HT1080 (cell line): ENCODE data around the gene NR2E3. TPM values are rescaled to one million over a fixed set of nuclear protein-coding genes. Genes with fewer than 3 reads are reported as not detected.

Source experiments
- DNase-seq: peaks from one replicate; pipeline ENCODE4 v3.0.0-alpha.2; 2015; ENCODE audit warnings: low read depth
- total RNA-seq: library from RNA; depleted of rRNA; stranded (reverse); fragments of >200 nt; shearing (Covaris generic); gene quantifications from 2 replicates; pipeline ENCODE4 v1.2.3, GENCODE V29; 2014

Gene NR2E3
- total RNA-seq, 1 experiment from 2014 or later, result not detected

DNA sequence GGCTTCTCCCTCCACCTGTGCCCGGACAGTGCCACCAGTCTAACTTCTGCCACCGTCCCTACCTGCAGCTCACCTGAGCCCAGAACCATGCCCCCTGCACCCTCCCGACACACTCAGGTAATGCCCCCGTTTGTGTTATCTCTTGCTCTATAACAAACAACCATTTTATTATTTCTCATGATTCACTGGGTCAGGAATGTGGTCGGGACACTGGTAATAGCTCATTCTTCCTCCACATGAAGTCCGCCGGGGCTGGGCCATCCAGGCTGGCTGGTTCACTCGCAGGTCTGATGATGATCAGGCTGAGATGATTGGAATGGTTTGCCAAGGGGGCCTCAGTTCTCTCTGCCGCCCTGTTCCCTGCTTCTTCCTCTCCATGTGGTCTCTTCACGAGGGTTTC lies 20.3 kb upstream of the NR2E3 start:
- peak; percentile 56 for DNase-seq

DNA sequence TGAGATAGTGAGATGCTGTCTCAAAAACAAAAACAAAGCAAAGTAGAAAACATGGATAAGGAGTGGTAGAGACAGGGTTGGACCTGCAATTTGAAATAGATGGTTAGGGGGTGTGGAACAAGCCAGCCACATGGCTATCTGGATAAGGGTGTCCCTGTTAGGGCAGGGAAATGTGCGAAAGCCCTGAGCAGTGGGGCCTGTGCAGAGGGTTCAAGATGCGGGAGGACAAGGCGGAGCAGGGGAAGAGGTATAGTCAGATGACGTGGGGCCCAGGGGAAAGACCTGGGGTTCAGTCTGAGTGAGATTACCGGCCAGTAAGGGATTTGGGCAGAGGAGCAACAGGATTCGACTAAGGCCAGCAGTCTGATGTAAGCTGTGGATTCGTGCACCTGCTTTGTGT lies 18.4 kb upstream of the NR2E3 start:
- DNase-seq, result no peak

DNA sequence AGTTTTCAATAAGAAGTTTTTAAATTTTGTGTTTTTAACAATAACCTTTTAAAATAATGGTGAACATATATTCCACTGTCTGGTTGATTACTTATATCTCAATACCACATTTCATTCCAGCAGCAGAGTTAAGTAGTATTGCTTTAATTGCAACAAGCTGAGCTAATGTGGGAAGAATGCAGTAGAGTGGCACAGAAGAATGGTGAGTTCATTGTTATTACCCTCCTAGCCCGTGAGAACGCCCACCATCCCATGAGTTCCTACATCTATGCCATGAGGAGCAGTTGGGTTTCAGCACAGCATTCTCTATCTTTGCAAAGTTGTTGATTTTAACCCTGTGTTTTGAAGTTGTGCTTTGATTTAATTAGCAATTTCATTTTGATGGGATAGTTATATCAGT lies 17.8 kb upstream of the NR2E3 start:
- DNase-seq, result peak; percentile 82

DNA sequence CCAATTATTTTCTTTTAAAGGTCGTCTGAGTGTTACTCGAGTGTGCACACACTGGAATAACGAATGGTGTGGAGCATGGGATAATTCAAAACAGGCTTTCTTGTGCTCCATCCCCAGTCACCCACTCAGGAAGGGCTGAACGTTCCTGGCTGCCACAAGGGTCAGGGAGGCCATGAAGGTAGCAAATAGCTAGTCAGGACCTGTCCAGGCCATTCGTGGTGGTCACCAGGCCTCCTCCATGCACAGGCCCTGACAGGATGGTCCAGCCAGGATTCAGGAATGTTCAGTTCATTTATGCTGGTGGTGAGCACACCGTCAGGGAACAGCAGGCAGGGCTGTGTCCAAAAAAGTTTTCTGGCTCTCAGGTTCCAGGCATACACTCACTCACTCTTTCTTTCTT lies 11.7 kb upstream of the NR2E3 start:
- DNase-seq, result no peak

DNA sequence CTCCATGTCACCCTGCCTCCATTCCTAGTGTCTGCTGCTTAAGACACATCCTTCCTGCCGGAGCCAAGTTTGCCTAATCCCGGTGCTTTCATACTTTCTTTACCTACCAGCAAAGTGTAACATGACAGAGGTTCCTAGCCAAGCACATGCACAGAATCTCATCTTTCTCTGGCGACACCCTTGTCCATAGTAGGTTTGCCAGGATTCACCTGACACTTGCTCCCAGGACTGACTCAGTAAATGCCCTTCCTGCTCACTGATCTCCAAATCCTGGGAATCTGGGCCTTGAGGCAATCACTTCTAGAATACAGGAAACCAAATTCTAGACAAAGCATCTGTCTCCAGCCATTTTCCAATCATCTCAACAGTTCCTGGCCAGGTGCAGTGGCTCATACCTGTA lies 10.2 kb upstream of the NR2E3 start:
- no peak for DNase-seq

DNA sequence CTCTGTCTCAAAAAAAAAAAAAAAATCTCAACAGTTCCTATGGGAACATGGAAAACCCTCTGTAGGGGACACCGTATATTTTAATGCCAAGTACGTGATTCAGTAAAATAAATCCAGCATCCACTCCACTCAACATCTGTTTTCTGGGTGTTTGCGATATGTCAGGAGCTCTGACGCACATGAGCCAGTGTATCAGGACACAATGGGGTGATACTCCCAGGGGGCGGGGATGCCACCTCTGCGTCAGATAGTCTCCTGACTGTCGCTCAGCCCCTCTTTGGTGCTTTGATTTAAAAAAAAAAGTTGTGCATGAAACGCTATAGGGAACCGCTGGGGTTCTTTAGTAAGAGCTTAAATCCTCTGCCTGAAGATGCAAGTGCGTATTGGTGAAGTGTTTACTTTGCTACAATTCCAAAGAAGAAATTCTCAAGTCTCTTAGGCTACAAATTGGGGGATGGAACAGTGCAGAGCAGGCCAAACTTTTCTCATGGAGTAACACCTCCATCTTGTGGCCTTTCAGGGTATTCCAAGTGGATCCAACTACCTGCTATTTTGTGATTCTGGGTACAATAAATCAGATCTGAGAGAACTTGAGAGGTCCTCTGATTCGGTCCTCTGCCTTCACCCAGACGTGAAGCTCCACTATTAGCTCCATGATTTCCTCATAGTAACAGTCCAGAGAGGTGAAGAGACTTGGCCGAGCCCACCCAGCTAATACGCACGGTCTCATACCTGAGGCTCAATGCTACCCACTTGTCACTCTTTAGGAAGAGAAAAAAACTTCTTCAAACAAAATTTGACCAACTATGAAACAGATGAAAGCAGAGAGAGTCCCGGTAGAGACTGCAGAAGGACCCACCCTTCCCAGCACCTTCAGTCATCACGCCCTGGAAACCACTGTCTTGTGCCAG lies 9.3 kb upstream of the NR2E3 start:
- peak; percentile 75 for DNase-seq

DNA sequence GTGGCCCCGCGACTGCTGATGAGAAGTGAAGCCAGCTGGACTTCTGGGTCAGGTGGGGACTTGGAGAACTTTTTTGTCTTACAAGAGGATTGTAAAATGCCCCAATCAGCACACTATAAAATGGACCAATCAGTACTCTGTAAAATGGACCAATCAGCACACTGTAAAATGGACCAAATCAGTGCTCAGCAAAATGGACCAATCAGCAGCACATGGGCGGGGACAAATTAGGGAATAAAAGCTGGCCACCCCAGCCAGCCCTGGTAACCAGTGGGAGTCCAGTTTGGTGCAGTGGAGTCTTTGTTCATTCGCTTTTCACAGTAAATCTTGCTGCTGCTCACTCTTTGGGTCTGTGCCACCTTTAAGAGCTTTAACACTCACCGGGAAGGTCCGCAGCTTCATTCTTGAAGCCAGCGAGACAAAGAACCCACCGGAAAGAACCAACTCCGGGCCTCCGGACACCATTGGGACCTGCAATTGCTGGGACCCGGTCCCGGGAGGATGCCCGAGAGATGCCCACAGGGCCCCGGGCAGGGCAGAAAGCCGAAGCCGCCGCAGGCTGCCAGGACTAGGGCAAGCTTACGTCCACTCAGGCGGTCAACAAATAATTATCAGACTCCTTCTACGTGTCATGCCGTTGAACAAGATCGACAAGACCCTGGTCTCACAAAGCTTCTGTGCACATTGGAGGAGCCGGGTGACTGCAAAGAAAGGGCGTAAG lies 8.3 kb upstream of the NR2E3 start:
- DNase-seq, result no peak

DNA sequence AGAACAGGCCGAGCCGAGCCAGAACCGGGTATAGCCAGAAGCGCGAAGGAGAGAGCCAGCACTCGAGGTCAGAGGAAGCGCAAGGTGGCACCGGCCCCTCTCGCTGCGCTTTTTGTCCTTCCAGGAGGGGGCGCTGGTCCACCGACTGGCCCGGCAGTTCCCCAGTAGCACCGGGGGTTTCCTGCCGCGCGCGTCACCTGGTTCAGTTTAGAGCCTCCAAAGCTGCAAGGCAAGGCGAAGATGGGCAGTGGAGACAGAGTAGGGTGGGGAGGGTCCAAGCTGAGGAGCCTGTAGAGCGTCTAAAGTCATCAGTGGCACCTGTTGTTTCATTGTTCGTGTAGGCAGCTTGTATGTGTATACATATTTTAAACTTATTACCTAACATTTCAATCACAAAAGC lies 7.6 kb upstream of the NR2E3 start:
- no peak for DNase-seq

DNA sequence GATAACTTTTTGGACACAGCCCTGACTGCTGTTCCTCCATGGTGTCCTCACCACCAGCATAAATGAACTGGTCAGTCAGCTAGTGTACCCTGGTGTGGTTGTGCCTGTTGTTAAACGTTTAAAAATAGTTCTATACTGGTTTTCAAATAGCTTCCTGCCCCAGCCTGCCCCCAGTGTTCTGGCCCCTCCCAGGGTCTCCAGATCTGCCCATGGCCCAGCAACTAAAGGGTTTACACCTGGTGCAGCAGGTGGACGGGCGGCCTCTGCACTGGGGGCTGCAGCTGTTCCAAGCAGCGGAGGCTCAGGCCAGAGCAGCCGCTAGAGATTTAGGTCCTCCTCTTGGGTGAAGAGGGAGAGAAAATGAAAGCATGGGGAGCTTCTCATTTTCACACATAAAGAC lies 6.1 kb upstream of the NR2E3 start:
- DNase-seq, result no peak

DNA sequence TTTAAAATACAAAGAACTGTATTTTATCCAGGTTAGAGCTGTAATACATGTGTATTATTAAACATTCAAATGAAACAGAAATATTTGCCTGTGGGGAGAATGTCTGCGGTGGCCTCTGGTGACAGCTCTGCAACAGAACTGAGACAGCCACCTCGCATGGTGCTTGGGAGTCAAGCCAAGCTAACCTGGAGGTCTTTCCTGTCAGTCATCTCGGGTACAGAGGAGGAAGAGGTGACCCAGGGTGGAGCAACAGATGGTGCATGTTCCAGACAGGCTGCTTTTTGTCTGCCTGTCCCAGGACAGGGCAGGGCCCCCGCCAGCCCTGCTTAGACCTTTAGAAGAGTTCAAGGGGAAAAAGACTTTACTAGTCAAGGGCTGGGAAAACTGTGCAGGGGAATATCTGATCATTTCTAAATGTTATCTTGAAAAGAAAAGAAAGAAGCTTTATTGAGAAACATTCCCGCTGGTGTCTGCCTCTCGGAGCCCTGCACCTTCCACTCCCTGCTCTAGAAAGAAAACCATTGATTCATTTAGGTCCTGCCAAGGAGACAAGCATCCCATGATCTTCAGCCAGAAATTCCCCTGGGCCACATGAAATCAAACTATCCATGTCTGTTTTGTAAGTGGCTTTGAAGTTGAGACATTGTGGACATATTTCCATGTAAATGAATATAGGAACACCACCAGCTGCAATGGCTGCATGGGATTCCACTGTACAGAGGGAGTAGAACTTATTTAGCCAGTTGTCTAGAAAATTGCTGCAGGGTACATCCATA lies 5.5 kb upstream of the NR2E3 start:
- DNase-seq, result no peak

DNA sequence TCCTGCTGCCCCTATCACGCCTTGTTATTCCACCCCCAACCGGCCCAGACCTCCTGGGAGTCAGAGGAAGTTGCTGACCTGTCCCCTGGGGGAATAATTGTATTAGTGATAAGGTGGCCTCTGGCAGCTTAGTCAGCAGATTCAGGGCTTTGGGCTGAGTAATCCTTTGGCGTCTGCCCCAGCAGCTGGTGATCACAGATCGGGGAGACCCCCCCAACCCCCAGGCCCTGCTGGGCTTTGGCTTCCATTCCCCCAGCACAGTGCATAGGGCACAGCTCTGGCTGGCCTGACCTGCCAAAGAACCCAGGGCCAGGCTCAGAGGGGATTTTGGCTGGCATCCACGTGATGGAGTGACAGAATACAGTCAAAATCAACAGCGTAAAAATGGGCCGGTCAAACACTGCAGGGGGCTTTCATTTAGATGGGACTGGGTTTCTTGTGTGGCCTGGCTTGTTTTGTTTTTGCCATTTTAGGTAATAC lies 3.9 kb upstream of the NR2E3 start:
- peak; percentile 44 for DNase-seq

DNA sequence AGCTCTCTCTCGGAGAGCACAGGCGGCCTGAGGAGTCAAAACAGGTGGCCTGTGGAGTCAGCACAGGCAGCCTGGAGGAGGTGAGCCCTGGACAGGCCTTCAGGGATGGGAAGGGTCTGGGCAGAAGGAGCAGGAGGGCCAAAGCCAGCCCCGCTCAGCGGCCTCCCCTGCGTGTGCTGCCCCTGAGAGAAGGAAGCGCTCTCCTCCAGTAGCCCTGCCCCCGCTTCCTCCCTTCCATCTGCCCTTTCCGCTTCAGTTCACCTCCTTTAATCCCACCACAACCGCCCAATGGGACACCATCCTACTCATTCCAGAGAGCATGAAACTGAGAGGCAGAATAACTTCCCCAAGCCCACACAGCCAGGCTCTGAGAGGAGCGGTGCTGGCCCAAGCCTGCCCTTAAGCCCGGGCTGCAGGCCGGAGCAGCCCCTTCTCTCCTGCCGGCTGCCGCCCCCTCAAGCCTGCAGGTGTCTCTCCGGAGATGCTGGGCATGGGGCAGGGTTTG lies 3.2 kb upstream of the NR2E3 start:
- no peak for DNase-seq

DNA sequence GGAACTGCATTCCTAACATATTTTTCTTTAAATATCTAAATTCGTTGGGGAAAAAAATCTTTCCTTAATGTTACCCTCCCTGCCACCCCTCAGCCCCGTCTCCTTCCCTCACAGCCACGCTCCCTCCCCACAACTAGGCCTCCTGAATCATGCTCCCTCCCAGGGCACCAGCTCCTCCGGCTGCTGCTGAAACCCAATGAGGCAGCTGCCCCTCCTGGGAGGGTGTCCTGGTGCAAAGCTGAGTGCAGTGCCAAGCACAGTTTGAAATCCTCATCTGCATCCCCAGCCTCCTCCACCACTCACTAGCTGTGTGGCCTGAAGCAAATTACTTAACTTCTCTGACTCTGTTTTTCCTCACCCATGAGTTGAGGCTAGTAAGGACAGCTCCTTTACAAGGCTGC lies 2.7 kb upstream of the NR2E3 start:
- DNase-seq, result no peak

DNA sequence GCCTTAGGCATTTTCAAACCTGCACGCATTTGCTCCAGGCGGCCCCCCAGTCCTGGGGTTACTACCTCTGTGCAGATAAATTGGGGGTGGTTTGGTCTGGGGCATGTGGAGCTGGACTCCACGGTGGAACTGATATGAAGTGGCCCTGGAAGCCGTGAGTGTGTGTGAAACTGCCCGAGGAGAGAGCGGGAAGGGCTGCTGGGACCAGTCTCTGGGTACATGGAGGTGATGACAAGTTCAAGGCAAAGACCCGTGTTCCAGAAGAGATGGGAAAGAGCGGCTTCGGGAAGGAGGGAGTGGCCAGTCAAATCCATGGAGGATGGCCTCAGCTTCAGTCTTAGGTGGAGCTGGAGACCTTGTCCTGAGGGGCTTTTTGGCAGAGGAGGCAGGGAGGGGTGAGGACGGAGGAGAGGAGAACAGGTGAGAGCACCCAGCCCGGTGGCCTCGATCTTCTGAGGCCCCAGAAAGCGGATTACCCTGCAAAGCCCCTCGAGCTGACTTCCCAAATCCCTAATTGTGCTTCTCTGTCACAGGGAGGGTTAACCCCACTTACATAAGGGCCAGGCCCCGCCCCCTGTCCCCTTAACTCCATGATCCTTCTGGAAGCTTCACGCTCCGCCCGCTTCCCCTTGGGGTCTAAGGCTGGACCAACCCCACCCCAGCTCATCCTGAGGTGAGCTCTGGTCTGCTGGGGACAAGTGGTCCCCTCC lies 1.9 kb upstream of the NR2E3 start:
- no peak for DNase-seq

DNA sequence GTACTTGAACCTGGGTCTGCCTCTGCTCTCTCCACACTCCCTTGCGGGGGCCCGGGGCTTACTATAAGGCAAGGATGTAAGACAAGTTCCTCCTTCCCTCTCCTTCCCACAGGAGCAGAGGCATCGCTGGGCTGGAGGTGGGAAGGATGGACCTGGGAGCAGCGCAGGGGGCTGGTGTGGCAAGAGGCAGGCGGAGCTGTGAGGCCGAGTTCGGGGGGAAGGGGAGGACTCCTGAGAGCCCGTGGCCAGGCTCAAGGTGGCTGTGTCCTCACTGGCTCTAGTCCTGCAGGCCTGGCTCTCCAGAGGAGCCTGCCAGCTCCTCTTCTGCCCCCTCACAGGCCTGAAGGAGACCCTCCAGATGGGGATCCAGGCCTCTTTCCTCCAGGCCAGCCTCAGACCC lies 1.0 kb upstream of the NR2E3 start:
- DNase-seq, result no peak

DNA sequence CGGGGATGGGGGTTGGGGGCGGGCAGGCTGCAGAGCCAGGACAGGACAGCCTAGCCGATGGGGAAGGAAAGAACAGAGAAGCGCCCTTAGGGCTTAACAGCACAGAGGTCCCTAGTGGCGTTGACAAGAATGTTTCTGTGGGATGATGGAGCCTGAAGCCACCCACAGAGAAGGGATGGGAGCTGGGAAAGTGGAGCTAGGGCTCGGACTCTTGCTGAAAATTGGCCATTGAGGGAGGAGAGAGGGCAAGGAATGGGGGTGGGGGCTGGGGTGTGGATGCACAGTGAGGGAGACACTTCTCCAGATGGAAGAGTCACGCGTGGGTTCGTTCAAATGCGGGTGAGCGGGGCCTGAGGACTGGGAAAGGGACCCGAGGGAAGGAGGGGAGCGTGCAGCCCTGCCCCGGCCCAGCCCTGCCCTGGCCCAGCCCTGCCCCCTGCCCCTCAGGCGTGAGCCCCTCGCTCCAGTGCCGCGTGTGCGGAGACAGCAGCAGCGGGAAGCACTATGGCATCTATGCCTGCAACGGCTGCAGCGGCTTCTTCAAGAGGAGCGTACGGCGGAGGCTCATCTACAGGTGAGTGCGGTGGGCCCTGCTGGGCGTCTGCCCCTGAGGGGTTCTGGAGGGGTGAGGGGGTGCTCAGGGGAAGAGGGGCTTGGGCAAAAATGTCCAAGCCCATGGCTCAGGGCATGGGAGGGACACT lies 832 bp downstream of the NR2E3 start:
- DNase-seq, result no peak

DNA sequence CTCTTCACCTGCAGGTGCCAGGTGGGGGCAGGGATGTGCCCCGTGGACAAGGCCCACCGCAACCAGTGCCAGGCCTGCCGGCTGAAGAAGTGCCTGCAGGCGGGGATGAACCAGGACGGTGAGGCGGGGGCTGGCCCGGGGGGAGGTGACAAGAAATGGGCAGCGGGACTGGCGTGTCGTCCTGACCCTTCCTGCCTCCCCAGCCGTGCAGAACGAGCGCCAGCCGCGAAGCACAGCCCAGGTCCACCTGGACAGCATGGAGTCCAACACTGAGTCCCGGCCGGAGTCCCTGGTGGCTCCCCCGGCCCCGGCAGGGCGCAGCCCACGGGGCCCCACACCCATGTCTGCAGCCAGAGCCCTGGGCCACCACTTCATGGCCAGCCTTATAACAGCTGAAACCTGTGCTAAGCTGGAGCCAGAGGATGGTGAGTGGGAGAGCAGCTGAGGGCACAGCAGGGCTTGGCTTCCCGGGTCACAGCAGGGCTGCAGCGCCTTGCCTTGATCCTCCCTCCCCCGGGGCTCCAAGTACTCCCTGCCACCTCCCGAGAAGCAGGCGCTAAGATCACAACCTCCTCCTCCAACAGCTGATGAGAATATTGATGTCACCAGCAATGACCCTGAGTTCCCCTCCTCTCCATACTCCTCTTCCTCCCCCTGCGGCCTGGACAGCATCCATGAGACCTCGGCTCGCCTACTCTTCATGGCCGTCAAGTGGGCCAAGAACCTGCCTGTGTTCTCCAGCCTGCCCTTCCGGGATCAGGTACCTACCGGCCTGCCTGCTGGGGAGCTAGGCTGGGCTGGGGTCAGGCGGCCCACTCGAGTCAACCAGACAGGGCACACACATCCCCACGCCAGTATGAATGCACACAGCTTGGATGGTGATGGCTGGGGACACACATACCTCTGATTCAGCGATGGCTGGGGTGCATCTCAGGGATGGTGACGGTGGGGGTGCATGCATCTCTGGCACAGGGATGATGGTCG lies 1.7 kb downstream of the NR2E3 start:
- no peak for DNase-seq

DNA sequence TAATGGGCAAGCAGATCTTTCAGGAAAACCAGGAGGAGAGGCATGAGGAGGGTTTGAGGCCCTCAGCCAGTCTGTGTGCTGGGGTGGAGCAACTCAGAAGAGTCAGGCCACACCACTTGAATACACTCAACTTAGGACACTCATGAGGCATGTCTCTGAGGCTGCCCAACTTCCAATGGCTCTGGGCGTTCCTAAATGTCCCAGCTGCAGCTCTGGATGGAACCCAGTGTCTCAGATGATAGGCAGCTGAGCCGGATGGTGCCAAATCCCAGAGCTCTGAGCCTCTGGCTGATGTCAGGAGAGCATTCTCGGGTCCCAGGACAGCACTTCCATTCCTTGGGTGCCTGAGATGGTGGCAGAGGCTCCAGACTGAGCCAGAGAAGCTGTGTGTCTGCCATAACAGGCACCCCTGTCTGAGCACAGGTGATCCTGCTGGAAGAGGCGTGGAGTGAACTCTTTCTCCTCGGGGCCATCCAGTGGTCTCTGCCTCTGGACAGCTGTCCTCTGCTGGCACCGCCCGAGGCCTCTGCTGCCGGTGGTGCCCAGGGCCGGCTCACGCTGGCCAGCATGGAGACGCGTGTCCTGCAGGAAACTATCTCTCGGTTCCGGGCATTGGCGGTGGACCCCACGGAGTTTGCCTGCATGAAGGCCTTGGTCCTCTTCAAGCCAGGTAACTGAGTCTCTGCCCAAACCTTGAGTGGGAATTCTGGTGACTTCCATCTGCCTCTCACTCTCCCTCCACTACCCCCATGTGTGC lies 2.8 kb downstream of the NR2E3 start:
- no peak for DNase-seq
